Measurements from ENCODE around the gene EGFR. TPM values are rescaled to one million over a fixed set of nuclear protein-coding genes. Genes with fewer than 3 reads are reported as not detected.
"Not testable (repeated sequence)": the region's sequence is repeated elsewhere in the genome, so short reads cannot be mapped to it uniquely, and the experiment has no call there.

Gene EGFR
- polyA plus RNA-seq, 1 of the 3 experiments (the other 2 are of a cell fraction): 37.6 TPM

DNA sequence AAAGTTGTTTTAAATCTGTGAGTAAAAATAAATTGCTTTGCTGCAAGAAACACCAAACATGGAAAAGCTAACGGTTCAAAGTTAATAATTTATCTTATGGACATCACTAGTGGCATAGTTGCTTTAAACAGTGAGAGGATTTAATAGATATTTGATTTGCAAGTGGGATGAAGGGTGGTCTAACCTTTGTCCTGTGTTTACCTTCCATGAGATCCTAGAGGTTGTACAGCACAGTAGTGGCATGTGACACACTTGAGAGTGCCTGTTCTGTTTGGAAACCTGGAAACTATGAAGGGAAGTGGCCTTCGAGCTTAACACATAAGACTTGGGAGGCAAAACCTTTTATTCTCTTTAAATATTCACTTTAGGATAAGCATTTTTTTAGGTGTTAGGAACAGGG is 16.0 kb downstream of the EGFR start:
- ChIA-PET POLR2A (no interaction called here), CTCF (interaction anchor here (0.8 kb wide), 1 partner anchor 10 kb away, joined by 3 read pairs; no protein-coding TSS in a partner anchor)
- no peaks in the 10 kb centered on the region for H3K9me3 ChIP-seq
- no peak overlapping the region for H2AFZ ChIP-seq (ENCODE audit: low read depth)
- H3K4me1 ChIP-seq (ENCODE audit: control insufficient read depth in 1 of 2, insufficient read depth in 2 of 2, low read depth in 1 of 2, low read length in 1 of 2): peaks cover 11 to 22% of the 10 kb centered on the region in 2 experiments
- H3K4me2 ChIP-seq: no peak overlapping the region
- H4K20me1 ChIP-seq (ENCODE audit: insufficient read depth): peaks cover 95% of the 10 kb centered on the region
- H3K79me2 ChIP-seq (ENCODE audit: insufficient read depth): peaks cover 99% of the 10 kb centered on the region
- H3K9ac ChIP-seq: no peak overlapping the region
- H3K36me3 ChIP-seq (replicated peaks in 1 of 2; ENCODE audit: control insufficient read depth in 1 of 2, insufficient read depth in 2 of 2, low read length in 1 of 2): peaks cover 0 to 20% of the 10 kb centered on the region in 2 experiments
- H3F3A ChIP-seq (replicated peaks; ENCODE audit: insufficient read depth): peaks cover 13% of the 10 kb centered on the region
- H3K4me3 ChIP-seq (ENCODE audit: low read depth in 2 of 2, low read length in 1 of 2): no peak overlapping the region
- DNase-seq: no peak
- no peaks in the 10 kb centered on the region for H3K9me2 ChIP-seq
- 89% methylated on average over 2 of the region's 2 CpGs for WGBS (ENCODE audit: low lambda C conversion rate)
- H3K27ac ChIP-seq (ENCODE audit: low read depth in 2 of 2, low read length in 1 of 2): no peak overlapping the region
- TF ChIP-seq RAD21 (IDR thresholded peaks at IDR 0.05; ENCODE audit: low read length) (no peak), POLR2AphosphoS5 (IDR thresholded peaks at IDR 0.05; ENCODE audit: low read depth, low read length) (no peak), GATA2 (CRISPR knock-in tag; IDR thresholded peaks at IDR 0.05) (no peak), CTCF (IDR thresholded peaks at IDR 0.05) (no peak), MXI1 (IDR thresholded peaks at IDR 0.05; ENCODE audit: low read depth, low read length) (no peak), GABPA (IDR thresholded peaks at IDR 0.05; ENCODE audit: low read depth) (no peak), CHD2 (IDR thresholded peaks at IDR 0.05; ENCODE audit: low read length, partially characterized antibody) (no peak)
- TF ChIP-seq, protein P1, sequence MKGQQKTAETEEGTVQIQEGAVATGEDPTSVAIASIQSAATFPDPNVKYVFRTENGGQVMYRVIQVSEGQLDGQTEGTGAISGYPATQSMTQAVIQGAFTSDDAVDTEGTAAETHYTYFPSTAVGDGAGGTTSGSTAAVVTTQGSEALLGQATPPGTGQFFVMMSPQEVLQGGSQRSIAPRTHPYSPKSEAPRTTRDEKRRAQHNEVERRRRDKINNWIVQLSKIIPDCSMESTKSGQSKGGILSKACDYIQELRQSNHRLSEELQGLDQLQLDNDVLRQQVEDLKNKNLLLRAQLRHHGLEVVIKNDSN (IDR thresholded peaks at IDR 0.05; ENCODE audit: borderline replicate concordance, low read depth): no peak
- no peaks in the 10 kb centered on the region for H3K27me3 ChIP-seq (ENCODE audit: insufficient read depth)

GRCh38 chr7:55035410-55035809 is 16.6 kb downstream of the EGFR start:
- POLR2A ChIA-PET; H3K27ac ChIP-seq (ENCODE audit: low read depth in 2 of 2, low read length in 1 of 2); H2AFZ ChIP-seq (ENCODE audit: low read depth); H3K4me2 ChIP-seq; H3K27me3 ChIP-seq (ENCODE audit: insufficient read depth); DNase-seq; H3K4me3 ChIP-seq (ENCODE audit: low read depth in 2 of 2, low read length in 1 of 2); H3K9ac ChIP-seq; H3K9me2 ChIP-seq; H3K9me3 ChIP-seq: not testable (repeated sequence)
- H3K4me1 ChIP-seq (ENCODE audit: control insufficient read depth in 1 of 2, insufficient read depth in 2 of 2, low read depth in 1 of 2, low read length in 1 of 2): peaks cover 11 to 19% of the 10 kb centered on the region in 2 experiments
- H4K20me1 ChIP-seq (ENCODE audit: insufficient read depth): peaks cover 95% of the 10 kb centered on the region
- CTCF ChIA-PET: interaction anchor here (2.8 kb wide), 1 partner anchor 220 kb away, joined by 20 read pairs; no protein-coding TSS in a partner anchor
- H3K79me2 ChIP-seq (ENCODE audit: insufficient read depth): peaks cover 99% of the 10 kb centered on the region
- 95% methylated on average over 3 of the region's 3 CpGs for WGBS (ENCODE audit: low lambda C conversion rate)
- peaks cover 19% of the 10 kb centered on the region for H3F3A ChIP-seq (replicated peaks; ENCODE audit: insufficient read depth)
- peaks cover 0 to 26% of the 10 kb centered on the region in 2 experiments for H3K36me3 ChIP-seq (replicated peaks in 1 of 2; ENCODE audit: control insufficient read depth in 1 of 2, insufficient read depth in 2 of 2, low read length in 1 of 2)

All from SK-N-SH (cell line).